ENCODE measurements around the gene FOXN3.
"Not testable (repeated sequence)": the region's sequence is repeated elsewhere in the genome, so short reads cannot be mapped to it uniquely, and the experiment has no call there.

Gene FOXN3

DNA sequence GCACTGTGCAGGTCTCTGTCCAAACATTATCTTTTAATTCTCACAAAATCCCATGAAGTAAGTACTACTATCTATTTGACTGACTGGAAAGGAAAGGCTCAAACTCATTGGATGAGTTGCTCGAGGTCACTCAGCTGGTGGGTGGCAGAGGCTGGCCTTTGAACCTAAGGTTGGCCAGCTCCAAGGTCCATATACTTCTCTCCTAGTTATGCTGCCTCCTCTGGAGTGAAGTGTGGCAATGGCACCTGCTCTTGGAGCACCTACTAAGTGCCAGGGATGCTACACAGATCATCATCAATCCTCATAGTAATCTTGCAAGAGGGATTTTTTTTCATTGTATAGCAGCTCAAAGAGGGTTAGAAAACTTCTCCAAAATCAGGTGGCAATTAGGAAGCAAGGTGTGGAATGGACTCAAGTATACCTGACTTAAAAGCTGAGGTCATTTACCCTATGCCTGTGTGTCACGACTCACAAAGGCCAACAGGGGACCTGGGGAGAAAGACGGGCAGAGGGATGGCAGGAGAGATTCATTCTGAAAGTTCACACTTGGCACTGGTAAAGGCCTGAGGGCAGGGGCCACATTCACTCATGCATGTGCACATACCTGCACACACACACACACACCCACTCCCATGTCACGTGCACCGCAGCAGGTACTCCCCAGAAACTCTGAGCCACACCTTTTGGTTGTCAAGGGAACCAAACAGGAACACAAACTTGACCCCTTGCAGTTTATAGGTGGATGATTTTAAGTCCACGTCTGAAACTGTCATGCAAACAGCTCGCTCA, 146.4 kb downstream of the FOXN3 start:
- no peak for DNase-seq

DNA sequence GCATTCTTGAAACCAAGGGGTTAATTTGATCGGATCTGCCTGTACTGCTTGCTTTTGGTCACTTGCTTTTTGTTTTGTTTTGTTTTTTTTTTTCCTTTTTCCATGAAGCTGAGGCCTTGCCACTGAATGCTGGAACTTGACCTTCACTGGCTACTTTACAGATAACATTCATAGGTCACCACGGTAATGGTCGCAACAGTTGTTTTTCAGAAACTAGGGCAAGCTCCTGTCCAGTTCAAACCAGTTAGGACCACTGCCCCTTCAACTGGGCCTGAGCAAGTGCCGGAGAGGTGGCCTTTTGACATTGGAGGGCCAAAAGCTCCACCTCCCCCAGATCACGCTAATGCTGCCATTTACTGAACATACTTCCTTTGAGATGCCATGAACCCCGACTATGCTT, 147.6 kb downstream of the FOXN3 start:
- no peak for DNase-seq

DNA sequence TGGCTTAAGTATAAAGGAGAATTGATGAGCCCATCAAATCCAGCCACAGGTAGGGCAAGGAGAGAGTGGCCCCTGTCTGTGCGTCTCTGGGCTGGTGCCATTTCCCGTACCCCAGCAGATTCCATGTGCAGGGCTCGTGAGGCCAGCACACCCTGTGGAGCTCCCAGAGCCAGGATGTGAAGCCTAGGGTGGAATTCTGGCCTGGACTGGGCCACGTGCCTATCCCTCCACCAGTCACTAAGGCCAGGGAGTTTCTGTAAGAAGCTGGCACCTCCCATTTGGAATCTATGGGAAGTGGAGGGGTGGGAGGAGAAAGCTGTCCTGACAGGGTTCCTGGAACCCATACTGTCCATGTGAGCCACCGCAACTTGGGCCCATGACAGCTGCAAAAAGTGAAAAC, 148.5 kb downstream of the FOXN3 start:
- no peak for DNase-seq

- no peak for DNase-seq
Observed at GRCh38 chr14:89267656-89268055, 149.4 kb downstream of the FOXN3 start.

DNA sequence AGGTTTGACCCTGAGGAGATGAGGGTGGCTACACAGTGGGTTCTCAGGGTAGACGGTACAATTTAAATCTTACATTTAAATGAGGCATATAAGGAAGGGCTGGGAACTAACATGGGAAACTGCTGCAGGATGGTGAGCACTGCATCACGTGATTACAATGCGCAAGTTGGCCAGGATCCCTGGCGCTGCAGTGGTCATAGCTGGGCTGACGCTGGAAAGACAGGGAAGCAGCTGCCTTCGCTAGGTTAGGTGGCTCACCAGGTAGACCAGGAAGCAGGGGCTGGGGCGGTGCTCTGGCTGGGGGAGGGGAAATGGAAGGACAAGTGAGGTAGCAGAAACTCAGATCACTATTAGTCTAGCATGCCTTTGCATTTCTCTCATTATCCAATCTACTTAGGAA, 149.9 kb downstream of the FOXN3 start:
- no peak for DNase-seq

DNA sequence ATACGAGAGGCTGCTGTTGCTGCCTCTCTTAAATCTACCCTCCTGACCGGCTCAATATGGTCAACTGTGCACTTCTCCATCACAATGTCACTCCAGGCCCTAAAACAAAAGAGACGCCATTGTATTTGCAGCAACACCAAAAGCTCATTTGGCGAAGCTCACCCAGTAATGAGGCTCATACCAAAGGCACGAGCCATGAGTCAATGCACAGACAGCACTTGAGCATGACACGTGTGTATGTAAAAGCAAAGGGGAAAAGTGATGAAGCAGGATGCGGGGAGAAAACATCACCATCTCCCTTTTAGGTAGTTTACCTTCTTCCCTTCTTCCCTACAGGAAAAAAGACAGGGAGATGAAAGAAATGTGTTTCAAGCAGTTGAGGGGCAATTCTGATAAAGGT, 150.3 kb downstream of the FOXN3 start:
- DNase-seq, result no peak

DNA sequence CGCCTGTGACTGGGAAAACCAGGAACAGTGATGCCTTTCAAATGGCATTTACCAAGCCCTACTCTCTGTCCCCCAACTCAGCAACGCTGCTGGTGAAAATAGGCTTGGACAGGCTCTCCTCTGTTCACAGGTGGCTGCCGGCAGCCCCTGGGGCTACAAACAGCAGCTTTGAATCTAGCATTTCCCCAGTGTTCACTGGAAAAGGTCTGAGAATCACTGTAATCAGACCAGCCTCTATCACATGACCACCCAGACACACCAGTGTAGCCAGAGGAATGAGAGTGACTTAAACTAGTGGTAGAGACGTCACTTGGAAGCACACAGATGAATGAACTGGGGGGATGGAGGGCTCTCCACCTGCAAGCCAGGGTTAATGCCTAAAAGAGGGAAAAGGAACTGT, 151.8 kb downstream of the FOXN3 start:
- DNase-seq, result no peak

GRCh38 chr14:89264196-89264800, 152.7 kb downstream of the FOXN3 start:
- no peak for DNase-seq

- DNase-seq, result no peak
Observed at GRCh38 chr14:89262041-89262440, 155.0 kb downstream of the FOXN3 start.

DNA sequence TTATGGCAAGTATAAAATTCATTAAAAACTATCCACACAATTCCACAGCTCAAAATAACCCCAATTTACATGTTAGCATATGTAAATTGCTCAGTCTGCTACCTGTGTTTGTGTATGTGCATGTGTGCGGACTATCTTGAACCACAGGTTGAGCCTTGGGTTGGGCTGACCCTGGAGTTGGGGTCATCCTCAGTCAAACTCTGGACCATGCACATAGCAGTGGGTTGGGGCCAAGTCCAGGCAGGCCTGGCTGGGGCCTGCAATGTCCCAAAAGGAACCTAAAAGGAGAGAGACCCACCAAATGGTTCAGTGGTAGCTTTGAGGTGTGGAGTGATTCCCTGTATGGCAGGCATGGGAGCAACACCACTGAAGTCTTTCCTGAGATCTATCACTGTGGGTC, 156.1 kb downstream of the FOXN3 start:
- DNase-seq, result no peak

DNA sequence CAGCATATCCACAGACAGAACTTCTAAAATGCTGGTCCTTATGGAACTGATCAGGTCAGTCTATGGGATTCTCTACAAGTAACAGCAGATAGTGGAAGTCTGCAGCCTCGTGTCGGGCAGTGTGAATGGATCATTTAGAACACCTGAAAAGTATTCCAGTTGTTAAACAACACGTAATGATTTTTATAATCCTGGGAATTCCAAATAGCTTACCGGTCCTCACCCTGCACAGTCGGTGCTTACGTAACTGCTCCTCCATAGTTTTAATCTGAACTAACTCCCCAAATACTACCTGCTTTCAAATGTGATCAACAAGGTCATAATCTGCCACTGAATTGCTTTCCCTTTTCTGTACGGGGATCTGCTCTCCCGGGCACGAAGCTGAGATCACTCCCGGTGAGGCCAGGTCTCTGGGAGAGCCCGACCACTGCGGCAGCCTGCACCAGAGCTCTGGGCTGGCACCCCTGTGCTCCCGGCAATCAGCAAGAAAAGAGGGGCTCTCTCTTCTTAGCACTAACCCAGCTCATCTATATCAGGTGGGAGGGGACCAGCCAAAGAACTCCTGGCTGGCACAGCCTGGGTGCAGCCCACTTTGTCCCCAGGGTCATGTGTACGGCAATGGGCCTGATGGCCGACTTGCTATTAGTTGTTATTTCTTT, 157.0 kb downstream of the FOXN3 start:
- DNase-seq, result no peak

GRCh38 chr14:89258728-89259273, 158.2 kb downstream of the FOXN3 start:
- DNase-seq, result no peak

GRCh38 chr14:89256951-89257350, 160.1 kb downstream of the FOXN3 start:
- DNase-seq, result no peak

- DNase-seq, result no peak
Observed at GRCh38 chr14:89256283-89256682, 160.8 kb downstream of the FOXN3 start.

DNA sequence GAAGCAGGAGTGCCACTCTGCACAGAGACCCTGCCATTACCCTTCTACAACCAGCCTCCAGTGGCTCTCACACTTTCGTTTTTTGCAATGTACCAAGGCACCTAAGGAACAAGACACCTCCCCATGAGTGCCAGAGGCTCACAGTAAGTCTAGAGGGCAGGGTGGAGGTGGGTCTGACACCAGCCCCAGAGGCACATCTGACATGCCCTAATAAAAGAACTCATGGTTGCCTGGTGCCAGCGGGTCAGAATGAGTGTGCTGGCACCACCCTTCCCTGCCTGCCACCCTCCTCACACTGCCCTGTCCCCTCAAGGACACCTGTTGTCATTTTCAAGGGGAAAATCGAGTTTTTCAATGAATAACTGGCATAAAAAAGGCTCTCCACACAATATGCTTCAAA, 161.2 kb downstream of the FOXN3 start:
- DNase-seq, result no peak

GRCh38 chr14:89255012-89255411, 162.0 kb downstream of the FOXN3 start:
- no peak for DNase-seq

GRCh38 chr14:89254166-89254909, 162.7 kb downstream of the FOXN3 start:
- DNase-seq, result no peak

DNA sequence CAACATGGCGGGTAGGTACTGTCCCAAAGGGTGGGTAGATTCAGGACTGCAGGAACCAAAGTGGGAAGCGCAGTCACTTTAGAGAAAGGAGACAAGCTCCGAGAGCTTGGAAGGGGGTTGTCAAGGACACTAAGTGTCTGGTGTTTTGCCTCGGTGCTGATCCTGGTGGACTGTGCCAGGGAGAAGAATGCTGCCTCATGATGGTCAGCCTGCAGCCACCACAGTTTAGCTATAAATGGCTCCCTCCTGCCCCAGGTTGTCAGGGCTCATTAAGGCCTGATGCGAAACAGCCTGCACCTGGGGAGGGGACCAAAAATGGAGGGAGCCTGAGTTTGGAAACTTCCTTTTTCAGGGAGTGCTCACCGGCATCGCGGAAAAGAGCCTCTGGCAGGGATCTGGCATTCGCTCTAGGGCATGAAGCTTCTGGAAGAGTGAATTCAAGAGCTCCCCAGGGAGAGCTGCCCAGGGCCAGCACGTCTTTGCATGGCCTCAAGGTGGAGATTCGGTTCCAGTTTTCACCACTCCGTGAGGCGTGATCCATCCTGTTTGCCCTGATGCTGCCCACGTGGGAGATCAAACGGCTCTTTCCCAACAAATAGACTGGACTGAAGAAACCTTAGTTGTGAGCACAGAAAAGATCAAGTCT, 164.0 kb downstream of the FOXN3 start:
- no peak for DNase-seq

DNA sequence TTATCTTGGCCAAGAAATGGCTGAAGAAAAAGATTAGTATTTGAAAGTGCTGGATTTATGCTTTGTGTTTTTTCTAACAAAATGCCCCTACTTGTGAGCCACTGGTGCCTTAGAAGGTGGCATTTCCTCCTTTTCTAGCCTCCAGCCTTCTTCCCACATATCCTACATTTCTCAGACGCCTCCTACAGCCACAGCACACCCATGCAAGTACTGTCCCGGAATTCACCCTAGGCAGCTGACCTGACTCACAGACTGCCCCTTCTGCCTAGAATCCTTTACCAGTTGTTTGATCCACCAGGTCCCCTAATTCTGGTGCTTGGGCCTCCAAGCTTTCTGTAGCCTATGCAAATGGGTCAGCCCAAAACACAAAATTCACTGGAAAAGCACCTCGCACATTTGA, 166.0 kb downstream of the FOXN3 start:
- DNase-seq, result no peak

GRCh38 chr14:89250655-89250975, 166.4 kb downstream of the FOXN3 start:
- DNase-seq, result not testable (repeated sequence)

GRCh38 chr14:89249972-89250654, 166.9 kb downstream of the FOXN3 start:
- DNase-seq, result no peak

GRCh38 chr14:89249065-89249695, 167.9 kb downstream of the FOXN3 start:
- DNase-seq, result no peak
